Measurements from ENCODE around the gene SLIT1. TPM values are rescaled to one million over a fixed set of nuclear protein-coding genes. Genes with fewer than 3 reads are reported as not detected.

SLIT1 gene
- total RNA-seq, 1 experiment from 2014 or later = 0.03 TPM

DNA sequence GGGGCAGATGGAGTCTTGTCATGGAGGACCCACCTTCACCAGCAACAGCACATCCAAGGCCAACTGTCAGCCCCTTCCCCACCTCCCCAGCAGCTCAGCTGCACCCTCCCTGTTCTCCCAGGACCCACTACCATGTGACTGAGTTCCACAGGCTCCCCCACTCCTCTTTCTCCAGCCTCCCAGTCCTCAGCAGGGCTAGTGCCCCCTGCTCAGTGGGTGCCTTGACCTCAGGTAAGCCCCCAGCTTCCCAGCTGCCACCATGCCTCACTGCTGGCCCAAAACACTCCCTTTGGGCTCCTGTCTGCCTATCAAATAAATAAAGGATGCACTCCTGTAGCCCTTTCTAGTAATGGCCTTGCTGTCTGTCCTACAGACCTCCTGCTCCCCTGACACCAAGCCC lies 174.4 kb downstream of the SLIT1 start:
- no peak for DNase-seq (ENCODE audit: low read depth)
- in situ Hi-C loops (cut with HindIII; ENCODE audit: low pct_unique_long_range_greater_than_20kb, low sequenced_read_pairs) = no loop called here

DNA sequence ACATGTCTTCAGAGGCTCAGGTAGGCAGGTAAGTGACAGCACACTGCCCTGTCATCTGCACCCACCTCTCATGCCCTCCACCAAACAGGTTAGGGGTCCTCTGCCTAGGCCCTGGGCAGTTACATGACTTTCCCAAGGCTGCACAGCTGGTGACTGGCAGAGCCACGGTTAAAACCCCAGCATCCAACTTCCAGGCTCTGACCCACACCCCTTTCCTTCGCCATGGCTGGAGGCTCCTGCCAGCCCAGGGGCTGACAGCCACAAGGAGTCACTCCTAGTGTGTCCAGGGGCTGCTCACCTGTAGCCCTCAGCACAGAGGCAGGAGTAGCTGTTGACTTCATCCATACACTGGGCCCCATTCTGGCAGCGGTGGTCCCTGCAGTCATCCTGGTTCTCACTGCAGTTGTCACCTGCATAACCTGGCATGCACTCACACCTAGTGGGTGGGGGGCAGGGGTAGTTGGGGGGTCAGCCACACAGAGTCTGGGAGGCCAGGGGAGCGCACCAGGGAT lies 175.0 kb downstream of the SLIT1 start:
- in situ Hi-C loops (cut with HindIII; ENCODE audit: low pct_unique_long_range_greater_than_20kb, low sequenced_read_pairs) = no loop called here

DNA sequence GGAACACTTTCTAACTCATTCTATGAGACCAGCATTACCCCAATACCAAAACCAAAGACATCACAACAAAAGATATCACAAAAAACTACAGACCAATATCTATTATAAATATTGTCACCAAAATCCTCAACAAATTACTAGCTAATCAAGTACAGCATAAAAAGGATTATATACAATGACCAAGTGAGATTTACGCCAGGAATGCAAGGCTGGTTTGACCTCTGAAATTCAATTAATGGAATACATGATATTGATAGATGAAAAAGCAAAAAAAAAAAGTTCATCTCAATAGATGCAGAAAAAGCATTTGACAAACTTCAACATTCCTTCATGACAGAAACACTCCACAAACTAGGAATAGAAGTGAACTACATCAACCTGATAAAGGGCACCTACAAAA lies 178.3 kb downstream of the SLIT1 start:
- in situ Hi-C loops (cut with HindIII; ENCODE audit: low pct_unique_long_range_greater_than_20kb, low sequenced_read_pairs) = no loop called here
- no peak for DNase-seq (ENCODE audit: low read depth)

More for the DNA sequence above, 175.0 kb downstream of the SLIT1 start:
- no peak for DNase-seq (ENCODE audit: low read depth)

DNA sequence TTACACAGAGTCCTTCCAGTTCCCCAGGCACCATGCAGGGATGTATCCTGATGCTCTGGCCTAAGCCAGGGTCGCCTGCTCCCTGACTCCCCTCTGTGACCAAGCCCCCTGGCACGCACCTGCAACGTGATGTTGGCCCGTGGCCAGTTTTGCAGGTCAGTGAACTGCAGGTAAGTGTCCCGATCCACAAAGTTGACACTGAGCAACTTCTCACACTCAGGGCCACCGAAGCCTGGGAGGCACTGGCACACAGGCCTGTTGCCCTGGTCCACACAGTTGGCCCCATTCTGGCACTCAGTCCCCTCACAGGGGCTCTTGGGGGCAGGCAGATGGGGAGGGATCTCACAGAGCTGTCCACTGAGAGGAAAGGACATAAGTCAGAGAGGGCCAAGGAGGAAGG lies 179.4 kb downstream of the SLIT1 start:
- in situ Hi-C loops (cut with HindIII; ENCODE audit: low pct_unique_long_range_greater_than_20kb, low sequenced_read_pairs) = no loop called here
- no peak for DNase-seq (ENCODE audit: low read depth)

DNA sequence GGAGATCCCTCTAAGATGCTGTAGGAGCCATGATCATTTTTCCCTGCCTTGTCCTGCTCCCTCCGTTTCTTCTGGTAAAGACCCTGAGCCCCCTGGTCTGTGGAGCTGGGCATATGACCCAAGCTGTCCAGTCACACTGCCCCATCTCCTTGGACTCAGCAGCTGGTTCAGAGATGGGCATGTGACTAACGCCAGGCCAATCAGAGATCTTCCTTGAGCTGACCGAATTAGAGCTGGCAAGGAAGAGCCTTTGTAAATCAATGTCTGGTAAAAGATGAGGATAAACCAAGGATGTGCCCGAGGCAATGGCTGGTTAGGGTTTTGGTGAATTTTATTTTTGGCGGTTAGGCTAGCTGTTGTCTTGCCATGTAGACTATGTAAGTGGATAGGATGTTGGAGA lies 180.4 kb downstream of the SLIT1 start:
- in situ Hi-C loops (cut with HindIII; ENCODE audit: low pct_unique_long_range_greater_than_20kb, low sequenced_read_pairs) = no loop called here
- DNase-seq (ENCODE audit: low read depth) = no peak

DNA sequence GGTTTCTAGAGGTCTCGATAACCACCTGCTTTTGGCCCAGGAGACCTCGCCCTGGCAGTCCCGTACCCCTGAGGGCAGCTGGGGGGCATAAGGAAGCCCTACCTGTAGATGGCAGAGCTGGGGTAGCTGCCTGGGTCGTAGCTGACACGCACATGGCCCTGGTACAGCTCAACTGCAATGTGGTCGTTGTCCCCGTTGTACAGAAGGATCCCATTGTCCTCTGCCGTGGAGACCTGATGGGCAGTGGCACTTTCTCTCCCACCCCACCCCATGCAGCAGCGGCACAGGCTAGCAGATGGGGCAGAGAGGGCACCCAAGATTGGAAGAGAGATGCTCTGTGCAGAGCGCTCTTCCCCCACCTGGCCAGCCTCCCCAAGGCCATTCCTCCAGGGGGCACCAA lies 181.2 kb downstream of the SLIT1 start:
- in situ Hi-C loops (cut with HindIII; ENCODE audit: low pct_unique_long_range_greater_than_20kb, low sequenced_read_pairs) = no loop called here

DNA sequence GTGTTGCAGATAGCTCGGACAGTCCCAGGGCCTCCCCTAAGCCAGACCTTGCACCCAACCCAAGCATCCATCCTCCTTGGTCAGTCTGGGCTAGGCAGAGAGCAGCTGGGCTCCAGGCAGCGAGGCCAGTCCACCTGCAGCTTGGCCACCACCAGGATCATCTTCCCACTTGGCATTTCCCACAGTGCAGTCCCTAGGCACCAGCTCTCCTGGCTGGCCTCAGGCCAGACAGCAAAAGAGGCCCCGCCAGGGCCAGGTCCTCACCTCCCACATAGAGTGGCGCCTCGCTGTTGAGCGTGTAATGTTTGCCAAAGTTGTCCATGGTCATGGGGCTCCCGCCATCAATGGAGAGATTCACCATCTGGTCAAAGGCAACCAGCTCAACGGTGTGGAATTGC lies 182.0 kb downstream of the SLIT1 start:
- DNase-seq (ENCODE audit: low read depth) = no peak
- in situ Hi-C loops (cut with HindIII; ENCODE audit: low pct_unique_long_range_greater_than_20kb, low sequenced_read_pairs) = no loop called here

More for the DNA sequence above, 181.2 kb downstream of the SLIT1 start:
- no peak for DNase-seq (ENCODE audit: low read depth)

DNA sequence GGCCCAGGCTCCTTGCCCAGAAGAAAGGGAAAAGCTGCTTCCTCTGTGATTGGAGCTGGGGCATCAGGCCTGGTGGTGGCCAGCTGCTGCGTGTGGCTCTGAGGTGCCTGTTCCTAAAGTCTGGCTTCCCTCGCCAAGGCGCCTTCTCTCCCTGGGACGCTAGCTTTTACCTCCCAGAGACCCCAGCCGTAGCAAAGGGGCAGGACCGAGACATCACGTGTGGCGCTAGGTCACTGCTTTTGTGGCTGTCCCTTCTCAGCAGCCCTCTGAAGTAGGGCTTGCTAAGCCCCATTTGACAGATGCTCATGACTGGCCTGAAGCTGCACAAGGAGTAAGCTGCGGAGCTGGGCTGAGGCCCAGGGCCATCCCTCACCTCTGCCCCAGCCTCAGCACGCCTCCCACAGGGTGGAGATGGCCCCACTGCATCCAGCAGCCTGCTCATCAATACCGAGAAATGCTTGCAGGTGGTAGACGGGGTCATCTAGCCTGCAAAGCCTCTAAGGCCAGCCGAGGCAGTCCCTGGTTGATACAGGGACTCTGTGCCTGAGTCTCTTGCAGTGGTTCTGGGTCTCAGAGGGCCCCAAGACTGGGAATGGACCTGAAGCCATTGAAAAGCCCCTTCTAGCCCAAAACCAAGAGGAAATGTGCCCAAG lies 182.5 kb downstream of the SLIT1 start:
- in situ Hi-C loops (cut with HindIII; ENCODE audit: low pct_unique_long_range_greater_than_20kb, low sequenced_read_pairs) = no loop called here
- DNase-seq (ENCODE audit: low read depth) = no peak

DNA sequence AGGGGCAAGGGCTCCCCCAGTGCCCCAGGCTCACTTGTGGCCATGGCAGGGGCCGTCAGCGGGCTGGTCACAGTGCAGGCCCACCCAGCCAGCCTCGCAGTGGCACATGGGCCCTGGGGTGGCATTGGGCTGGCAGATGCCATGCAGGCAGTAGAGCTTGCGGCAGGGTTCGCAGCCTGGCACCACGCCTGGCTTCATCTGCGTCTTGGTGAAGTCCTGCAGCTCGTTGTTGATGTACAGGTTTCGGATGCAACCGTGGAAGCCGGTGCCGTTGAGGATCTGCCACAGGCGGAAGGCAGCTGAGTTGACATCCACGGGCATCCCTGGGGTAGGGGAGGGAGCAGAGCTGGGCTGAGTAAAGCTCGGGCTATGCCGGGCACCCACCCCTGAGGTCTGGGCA lies 183.1 kb downstream of the SLIT1 start:
- DNase-seq (ENCODE audit: low read depth) = no peak
- in situ Hi-C loops (cut with HindIII; ENCODE audit: low pct_unique_long_range_greater_than_20kb, low sequenced_read_pairs) = no loop called here

DNA sequence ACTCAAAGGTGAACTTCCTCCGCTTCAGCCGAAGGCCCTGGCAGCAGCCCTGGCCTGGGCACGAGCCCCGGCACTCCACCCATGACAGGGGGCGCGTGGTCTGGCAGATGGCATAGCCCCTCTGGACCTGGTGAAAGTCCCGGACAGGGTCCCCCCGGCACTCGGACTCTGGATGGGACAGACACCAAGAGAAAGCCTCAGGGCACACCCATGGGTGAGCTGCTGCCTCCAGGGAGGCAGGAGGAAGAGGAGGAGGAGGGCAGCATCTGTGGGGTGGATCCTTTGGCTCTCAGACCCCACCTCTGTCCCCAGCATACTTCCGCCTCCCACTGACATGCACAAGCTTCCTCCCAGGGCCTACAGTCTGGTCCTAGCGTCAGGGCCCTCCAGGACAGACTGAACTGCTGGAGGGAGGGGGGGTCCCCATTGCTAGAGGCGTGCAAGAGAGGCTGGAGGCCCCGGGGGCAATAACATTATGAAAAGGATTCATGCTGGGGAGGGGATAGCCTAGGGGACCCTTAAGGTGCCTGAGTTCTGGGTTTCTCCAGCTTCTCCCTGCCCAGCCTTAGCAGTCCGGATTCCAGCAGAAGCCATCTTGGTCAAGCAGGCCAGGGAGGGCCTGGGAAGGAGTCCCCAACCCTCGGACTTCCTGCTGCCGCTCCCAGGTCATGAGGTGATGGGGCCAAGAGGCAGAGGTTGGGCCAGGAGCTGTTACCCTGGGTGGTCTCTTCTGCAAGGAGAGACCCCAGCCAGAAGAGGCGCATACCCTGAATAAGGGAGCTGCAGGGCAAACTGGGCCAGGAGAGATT lies 184.4 kb downstream of the SLIT1 start:
- in situ Hi-C loops (cut with HindIII; ENCODE audit: low pct_unique_long_range_greater_than_20kb, low sequenced_read_pairs) = no loop called here
- no peak for DNase-seq (ENCODE audit: low read depth)

DNA sequence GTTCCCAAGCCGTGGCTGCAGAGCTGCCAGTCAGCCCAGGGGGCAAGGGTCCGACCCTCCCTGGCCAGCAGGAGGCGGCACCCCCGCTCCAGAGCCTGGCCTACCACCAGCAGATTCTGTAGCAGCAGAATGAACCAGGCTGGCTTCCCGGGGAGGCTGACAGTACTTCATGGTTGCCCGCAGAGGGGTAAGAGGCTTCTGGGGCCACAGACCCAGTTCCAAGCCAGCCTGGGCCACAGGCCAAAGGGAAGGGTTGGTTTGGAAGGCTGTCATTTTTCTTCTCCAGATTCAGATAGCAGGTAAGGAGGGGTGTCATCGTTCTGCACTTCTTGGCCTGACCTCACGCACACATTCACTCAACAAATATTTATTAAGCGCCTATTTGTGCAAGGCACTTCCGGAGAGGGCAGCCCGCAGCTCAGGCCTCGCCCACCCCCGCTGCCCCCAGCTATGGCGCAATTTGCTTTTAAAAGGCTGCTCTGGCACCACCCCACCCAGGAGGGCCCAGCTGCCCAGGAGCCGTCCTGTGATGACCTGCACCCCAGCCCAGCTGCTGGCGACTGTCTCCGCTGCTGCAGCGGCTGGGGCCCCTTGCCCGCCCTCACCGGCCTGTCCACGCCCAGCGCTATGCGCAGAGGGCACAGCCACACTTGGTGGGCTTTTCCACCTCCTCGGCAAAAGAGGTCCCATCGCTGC lies 185.1 kb downstream of the SLIT1 start:
- in situ Hi-C loops (cut with HindIII; ENCODE audit: low pct_unique_long_range_greater_than_20kb, low sequenced_read_pairs) = no loop called here

DNA sequence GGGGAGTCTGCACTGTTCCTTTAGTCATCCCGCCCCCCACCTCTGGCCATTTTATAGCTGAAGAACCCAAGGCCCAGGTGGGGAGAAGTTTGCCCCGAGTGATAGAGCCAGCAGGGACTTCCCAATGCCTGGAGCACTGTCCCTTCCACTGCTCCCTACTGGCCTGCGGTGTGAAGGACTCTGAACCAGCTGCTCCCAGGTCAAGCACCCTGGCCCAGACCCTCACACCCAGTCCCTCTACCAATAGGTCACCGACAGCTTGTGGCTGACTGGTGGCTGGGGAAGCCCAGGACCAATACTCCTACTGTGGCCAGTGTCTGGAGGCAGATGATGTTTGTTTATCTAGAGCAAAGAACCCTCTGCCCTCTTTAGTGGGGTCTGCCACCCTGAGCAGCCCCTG lies 185.8 kb downstream of the SLIT1 start:
- in situ Hi-C loops (cut with HindIII; ENCODE audit: low pct_unique_long_range_greater_than_20kb, low sequenced_read_pairs) = no loop called here
- DNase-seq (ENCODE audit: low read depth) = no peak

More for the DNA sequence above, 185.1 kb downstream of the SLIT1 start:
- no peak for DNase-seq (ENCODE audit: low read depth)

DNA sequence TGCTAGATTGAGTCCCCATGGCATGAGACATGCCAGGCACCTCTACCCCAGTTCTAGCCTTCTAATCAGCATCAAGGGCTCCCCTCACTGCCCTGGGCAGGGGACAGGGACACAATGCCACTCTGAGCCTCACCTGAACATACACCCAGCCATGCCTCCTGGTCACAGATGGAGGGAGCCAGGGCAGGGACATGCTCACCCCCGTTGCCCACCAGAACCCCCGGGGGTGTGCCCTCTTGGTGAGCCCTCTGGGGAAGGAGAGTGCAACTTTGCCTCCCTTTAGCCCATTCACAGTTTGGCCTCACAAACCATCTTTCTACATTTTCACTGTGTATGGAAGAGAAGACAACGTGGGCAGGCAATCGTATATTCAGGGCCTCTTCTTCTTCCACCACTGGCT lies 186.4 kb downstream of the SLIT1 start:
- no peak for DNase-seq (ENCODE audit: low read depth)
- in situ Hi-C loops (cut with HindIII; ENCODE audit: low pct_unique_long_range_greater_than_20kb, low sequenced_read_pairs) = no loop called here

DNA sequence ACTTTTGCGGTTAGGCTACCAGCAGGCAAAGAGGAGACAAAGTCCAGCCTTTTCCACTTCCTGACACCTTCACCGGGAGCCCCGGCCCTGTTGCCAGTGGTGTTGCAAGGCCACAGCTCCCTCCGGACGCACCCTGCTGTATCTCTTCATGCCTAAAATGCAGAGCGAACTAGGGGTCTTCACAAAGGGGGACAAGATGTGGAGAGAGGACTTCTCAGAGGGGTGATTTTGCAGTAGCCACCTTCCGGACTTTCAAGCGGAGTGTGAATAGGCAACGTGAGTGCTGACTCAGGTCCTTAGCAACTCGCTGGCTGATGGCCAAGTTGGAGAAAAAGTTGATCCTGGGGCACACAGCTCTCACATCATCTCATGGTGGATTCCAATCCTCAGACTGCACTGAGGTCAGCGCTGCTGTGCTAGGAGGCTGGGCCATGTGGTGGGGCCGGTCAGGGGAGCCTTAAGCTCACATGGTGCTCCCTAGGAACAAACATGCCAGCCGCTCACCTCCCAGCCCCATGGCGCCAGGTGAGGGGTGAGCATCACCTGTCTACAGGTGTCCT lies 187.3 kb downstream of the SLIT1 start:
- peak; percentile 23 for DNase-seq (ENCODE audit: low read depth)
- in situ Hi-C loops (cut with HindIII; ENCODE audit: low pct_unique_long_range_greater_than_20kb, low sequenced_read_pairs) = no loop called here

DNA sequence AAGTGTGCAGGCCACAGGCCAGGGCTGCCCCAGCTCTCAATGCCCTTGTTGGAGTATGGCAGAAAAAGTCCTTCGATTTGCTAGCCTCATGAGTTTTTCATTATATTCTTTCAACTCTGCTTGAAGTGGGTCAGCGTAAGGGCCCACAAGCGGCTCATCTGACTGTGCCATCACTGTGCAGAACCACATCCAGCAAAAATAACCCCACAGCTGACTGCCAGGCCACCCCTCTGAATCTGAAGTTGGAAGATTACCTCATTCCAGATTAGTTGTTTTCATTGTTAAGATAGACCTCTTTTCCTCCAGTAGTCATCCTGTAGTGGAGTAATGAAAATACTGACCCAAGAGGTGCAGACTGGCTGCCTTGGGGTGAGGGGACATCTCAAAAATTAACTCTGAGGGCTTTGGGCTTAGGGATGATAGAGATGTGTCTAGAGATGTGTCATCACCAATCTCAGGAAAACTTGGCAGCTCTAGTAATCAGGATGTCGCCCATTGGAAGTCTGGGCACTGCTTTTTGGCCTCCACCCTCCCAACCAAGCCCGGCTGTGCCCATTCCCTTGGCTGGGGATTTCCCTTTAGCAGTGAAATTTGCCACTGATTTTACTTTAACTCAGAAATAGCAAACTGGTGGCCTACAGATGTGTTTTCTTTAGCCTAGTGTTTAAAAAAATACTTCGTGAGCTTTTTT lies 189.3 kb downstream of the SLIT1 start:
- no peak for DNase-seq (ENCODE audit: low read depth)
- in situ Hi-C loops (cut with HindIII; ENCODE audit: low pct_unique_long_range_greater_than_20kb, low sequenced_read_pairs) = no loop called here

DNA sequence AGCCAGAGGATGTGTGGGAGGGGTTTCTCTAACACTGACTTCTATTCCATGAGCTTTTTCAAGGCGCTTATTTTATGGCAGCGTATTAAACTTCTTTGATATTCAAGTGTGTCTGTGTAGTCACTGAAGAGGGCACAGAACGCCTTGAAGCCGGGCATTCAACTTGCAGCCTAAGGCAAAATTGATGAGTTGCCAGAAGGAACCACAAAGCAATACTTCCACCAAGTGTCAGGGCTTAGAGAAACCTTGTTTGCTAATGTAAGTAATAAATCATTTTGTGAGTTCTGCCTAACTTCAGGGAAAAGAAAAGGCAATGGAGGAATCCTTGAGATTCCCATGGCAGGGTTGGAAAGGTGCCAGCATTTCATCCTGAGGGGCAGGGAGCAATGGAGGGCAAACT lies 189.9 kb downstream of the SLIT1 start:
- DNase-seq (ENCODE audit: low read depth) = no peak
- in situ Hi-C loops (cut with HindIII; ENCODE audit: low pct_unique_long_range_greater_than_20kb, low sequenced_read_pairs) = no loop called here

DNA sequence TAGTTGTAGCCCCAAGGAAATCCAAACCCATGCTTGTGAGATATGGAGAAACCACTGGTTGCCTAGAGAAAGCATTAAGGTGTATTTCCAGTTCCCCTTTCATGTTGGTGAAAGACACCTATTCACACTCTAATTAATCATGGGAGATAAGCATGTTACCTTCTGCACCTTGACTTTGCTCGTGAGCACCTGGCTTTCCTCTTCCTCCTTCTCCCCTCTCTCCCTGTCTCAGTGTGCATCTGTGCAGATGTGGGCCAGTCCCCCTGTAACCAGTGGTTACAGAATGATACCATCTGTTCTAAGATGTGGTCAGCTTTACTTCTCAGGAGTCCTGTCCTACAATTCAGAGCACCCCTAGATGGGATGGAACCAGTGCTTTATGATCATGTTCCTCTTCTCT lies 193.0 kb downstream of the SLIT1 start:
- in situ Hi-C loops (cut with HindIII; ENCODE audit: low pct_unique_long_range_greater_than_20kb, low sequenced_read_pairs) = no loop called here
- no peak for DNase-seq (ENCODE audit: low read depth)

DNA sequence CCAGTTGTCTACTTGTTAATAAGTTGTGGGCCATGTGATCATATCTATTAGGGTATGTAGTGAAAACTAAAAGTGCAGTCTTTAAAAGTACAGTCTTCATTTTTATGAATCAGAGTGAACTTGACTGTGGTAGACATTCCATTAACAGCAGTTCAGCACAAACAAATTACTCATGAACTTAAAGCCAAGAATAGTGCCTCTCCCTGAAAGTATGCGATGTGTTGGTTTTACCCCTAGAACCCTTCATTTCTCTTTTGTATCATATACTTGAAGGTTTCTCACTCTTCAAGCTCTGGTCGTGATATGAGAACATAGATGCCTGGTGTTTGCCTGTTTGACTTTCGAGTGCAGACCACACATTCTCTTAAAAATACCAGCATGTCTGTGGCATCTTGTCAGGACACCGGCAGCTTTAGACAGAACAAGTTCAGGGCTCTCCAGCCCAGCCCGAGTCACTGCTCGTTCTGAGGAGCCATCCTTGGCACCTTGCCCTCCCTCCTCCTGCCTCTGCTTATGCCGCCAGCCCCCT lies 194.4 kb downstream of the SLIT1 start:
- DNase-seq (ENCODE audit: low read depth) = no peak

More for the DNA sequence above, 194.4 kb downstream of the SLIT1 start:
- in situ Hi-C loops (cut with HindIII; ENCODE audit: low pct_unique_long_range_greater_than_20kb, low sequenced_read_pairs) = no loop called here
